Measurements from ENCODE around the gene HPN.

Gene HPN

GRCh38 chr19:35060160-35060855 is 18.8 kb downstream of the HPN start:
- in situ Hi-C loops (cut with MboI; ENCODE audit: low sequenced_read_pairs), result no loop called here

DNA sequence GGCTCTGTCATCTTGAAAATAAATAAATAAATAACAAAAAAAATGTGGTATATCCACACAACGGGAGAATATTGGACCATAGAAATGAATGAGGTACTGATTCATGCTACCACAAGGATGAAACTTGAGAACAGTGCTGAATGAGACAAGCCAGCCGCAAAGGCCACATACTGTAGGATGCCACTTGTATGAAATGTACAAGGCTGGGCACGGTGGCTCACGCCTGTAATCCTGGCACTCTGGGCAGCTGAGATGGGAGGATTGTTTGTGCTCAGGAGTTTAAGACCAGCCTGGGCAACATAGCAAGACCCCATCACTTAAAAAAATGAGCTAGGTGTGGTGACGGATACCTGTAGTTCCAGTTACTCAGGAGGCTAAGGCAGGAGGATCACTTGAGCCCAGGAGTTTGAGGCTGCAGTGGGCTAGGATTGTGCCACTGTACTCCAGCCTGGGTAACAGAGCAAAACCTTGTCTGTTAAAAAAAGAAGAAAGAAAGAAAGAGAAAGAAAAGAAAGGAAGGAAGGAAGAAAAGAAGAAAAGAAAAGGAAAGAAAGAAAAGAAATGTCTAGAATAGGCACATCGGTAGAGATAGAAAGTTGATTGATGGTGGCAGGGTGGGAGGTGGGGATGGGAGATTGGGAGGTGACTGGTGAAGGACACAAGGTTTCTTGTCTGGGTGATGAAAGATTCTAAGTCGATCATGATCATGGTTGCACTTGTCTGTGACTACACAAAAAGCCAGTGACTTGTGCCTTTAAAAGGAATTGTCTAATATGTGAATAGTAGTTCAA is 20.3 kb downstream of the HPN start:
- in situ Hi-C loops (cut with MboI; ENCODE audit: low sequenced_read_pairs), result no loop called here

GRCh38 chr19:35062942-35063341 is 21.4 kb downstream of the HPN start:
- in situ Hi-C loops (cut with MboI; ENCODE audit: low sequenced_read_pairs), result no loop called here

- in situ Hi-C loops (cut with MboI; ENCODE audit: low sequenced_read_pairs), result no loop called here
Measured at GRCh38 chr19:35063940-35064818, 22.7 kb downstream of the HPN start.

DNA sequence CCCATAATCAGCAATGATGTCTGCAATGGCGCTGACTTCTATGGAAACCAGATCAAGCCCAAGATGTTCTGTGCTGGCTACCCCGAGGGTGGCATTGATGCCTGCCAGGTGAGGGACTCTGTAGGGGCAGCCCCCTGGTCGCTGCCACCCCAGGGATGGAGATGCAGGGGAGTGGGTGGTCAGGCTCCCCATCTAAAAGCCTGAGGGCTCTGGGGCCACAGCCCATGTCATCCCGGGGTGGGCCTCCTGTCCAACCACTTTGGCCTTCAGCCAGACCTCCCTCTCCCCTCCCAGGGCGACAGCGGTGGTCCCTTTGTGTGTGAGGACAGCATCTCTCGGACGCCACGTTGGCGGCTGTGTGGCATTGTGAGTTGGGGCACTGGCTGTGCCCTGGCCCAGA is 24.1 kb downstream of the HPN start:
- in situ Hi-C loops (cut with MboI; ENCODE audit: low sequenced_read_pairs), result no loop called here

DNA sequence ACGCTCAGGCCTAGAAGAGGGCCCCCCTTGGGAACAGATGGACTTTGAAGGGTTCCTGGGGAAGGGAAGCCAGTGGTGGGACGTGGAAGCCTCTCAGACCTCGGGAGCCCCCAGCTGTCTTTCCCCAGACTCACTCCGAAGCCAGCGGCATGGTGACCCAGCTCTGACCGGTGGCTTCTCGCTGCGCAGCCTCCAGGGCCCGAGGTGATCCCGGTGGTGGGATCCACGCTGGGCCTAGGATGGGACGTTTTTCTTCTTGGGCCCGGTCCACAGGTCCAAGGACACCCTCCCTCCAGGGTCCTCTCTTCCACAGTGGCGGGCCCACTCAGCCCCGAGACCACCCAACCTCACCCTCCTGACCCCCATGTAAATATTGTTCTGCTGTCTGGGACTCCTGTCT is 24.6 kb downstream of the HPN start:
- in situ Hi-C loops (cut with MboI; ENCODE audit: low sequenced_read_pairs), result no loop called here

DNA sequence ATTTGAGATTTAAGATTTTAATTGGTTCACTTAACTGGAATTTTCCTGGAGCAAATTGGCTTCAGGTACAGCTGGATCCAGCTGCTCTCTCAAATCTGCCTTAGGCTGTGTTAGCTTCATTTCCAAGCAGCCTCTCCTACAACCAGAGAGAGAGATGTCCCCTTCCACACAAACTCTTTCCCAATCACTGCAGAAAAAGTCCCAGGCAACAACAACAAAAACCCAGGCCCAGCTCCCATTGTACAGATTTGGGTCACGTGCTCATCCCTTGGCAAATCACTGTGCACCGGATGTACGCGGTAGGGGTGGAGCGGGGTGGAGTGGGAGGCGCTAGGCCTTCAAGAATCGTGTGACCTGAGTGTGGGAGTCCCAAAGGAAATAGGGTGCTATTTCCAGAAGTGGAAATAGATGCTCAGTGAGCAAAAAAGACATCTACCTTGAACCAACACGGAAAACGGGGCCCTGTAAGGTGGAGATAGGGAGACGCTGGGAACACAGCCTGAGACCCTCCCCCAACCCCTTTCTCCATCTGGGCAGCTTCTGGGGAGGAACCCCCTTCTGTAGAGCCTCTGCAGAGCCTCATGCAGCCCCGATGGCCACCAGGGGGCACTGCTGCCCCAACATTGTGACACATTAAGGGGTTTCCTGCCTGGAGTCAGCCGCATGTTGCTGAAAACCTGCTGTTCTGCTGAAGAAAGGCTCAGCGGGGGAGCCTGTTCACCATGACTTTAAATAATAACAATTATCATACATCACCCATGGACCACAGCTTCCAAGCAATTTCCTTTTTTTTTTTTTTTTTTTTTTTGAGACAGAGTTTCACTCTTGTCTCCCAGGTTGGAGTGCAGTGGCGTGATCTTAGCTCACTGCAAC is 25.4 kb downstream of the HPN start:
- in situ Hi-C loops (cut with MboI; ENCODE audit: low sequenced_read_pairs), result no loop called here

GRCh38 chr19:35068941-35069634 is 27.6 kb downstream of the HPN start:
- in situ Hi-C loops (cut with MboI; ENCODE audit: low sequenced_read_pairs), result no loop called here

DNA sequence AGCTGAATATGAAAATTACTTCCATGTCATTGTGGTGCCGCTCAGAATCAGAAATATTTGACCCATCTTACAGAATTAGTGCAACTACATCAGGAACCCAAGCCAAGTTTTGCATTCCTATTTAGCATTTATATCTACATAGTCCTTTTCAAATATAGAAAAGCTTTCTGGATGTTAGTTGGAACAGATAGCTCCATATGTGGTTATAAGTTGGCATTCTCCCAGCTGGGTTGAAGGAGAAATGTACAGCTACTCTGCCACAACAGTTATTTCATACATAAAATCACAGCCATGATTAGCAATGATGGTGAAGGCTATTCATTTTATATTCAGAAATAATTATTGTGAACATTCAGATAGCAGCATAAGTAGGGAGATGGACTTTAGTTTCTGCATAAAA is 28.2 kb downstream of the HPN start:
- in situ Hi-C loops (cut with MboI; ENCODE audit: low sequenced_read_pairs), result no loop called here

GRCh38 chr19:35070471-35070870 is 28.9 kb downstream of the HPN start:
- in situ Hi-C loops (cut with MboI; ENCODE audit: low sequenced_read_pairs), result no loop called here

DNA sequence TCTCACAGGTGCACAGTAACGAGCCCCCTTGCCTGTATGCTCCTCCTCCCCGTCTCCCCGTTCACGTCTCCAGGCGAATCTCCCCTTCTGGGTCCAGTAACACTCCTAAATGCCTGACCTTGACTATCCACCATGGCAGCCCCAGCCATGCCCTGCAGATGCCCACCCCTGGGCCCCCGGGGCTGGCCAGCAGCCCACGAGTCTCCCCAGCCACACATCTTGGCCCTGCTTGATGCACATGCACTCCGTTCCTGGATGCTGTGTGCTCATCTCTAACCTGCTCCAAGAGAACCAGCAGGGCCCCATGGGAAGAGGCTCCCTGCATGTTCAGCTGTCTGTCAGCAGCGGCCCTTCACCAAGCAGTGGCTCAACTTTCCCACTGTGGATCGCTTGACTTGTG is 32.0 kb downstream of the HPN start:
- in situ Hi-C loops (cut with MboI; ENCODE audit: low sequenced_read_pairs), result no loop called here

DNA sequence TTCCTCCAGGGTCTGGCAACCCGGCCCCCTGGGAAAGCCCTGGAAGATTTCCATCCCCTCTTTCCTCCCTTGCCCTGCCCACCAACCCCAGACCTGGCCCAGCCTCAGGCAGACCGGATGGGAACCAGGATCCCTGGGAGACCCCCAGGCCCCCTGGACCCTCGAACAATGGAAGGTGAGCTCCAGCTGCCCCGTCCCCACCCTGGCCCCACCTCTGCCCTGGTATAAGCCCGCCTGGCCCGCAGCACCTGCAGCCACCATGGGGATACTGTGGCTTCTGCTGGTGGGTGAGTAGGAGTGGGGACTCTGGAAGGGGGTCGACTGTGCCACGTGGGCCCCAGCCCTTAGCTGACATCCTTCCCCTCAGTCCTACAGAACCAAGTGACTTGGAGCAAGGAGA is 32.4 kb downstream of the HPN start:
- in situ Hi-C loops (cut with MboI; ENCODE audit: low sequenced_read_pairs), result no loop called here

GRCh38 chr19:35074426-35075201 is 33.1 kb downstream of the HPN start:
- in situ Hi-C loops (cut with MboI; ENCODE audit: low sequenced_read_pairs), result no loop called here

- in situ Hi-C loops (cut with MboI; ENCODE audit: low sequenced_read_pairs), result no loop called here
Measured at GRCh38 chr19:35075202-35076025, 33.9 kb downstream of the HPN start.

GRCh38 chr19:35076026-35076370 is 34.5 kb downstream of the HPN start:
- in situ Hi-C loops (cut with MboI; ENCODE audit: low sequenced_read_pairs), result no loop called here

DNA sequence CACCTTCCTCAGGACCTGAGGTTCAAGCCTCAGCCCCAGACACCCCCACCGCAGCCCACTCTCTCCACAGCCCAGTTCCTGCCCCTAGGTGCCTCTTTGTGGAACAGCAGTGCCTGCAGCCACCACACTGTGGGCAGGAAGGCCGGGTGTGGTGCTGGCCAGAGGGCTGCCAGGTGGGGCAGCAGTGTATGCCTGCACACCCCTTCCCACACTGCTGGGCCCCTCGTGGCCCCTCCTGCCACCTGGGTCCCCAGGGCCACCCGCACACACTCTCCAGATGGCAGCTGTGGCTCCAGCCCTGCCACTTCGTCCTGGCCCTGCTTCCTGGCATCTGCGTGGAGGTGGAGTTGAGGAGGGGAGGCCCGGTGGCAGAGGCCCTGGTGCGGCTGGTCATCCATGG is 35.1 kb downstream of the HPN start:
- in situ Hi-C loops (cut with MboI; ENCODE audit: low sequenced_read_pairs), result no loop called here

DNA sequence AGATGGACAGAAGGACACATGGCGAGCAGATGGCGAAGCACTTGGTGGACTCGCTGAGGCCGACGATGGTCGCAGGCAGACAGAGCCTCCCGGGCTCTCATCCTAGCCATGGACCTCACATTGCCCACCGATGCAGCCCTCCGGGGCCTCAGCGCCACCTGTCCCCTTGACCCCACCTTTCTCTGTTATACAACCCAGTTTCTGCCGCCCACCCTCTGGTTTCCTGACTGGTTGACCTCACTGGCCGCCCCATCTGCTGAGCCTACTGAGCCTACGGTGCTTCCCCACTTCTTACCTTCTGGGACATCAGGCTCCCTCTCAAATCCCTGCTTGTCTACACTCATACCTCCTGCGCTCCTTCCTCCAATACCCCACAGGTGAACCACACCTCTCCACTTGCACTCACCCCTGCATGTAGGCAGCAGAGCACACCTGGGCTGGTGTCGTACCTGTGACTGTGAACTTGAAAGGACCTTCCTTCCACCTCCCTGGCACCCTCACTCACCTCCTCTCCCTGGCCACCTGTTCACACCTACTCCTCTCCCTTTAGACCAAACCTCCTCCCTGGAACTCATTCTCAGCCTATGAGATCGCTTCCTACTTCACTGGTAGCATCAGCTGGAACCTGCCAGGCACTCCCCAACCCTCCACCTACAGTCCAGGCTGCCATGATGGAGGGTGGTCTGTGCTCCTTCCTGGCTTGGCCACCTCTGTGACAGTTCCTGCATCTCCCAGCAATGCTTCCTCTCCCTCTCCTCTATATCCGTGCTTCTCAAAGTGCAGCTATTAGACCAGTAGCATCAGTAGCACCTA is 36.1 kb downstream of the HPN start:
- in situ Hi-C loops (cut with MboI; ENCODE audit: low sequenced_read_pairs), result no loop called here

- in situ Hi-C loops (cut with MboI; ENCODE audit: low sequenced_read_pairs), result no loop called here
Measured at GRCh38 chr19:35079826-35080225, 38.3 kb downstream of the HPN start.
